Right atrium auricular region (tissue), 2 donors: Measurements from ENCODE around the gene OLFML2A. TPM values are rescaled to one million over a fixed set of nuclear protein-coding genes. Genes with fewer than 3 reads are reported as not detected.

ENCODE experiments used
- DNase-seq: peaks from one replicate; pipeline ENCODE4 v3.0.0-alpha.2; 2019; ENCODE audit warnings: low spot score
- H3K27ac ChIP-seq, 2 donors: fragments of 200-600 bp; sonication (generic); 1 replicate in 1 of 2; 2 replicates in 1 of 2; pipeline ENCODE4 v1.5.1; 2016 to 2019
- H3K27me3 ChIP-seq, 2 donors: fragments of 200-600 bp; sonication (generic); one replicate each; pipeline versions ENCODE4 v1.5.1 to v1.6.0; 2017 to 2019
- H3K36me3 ChIP-seq: fragments of 200-600 bp; sonication (generic); one replicate; pipeline ENCODE4 v1.5.1; 2016
- H3K4me1 ChIP-seq, 2 donors: fragments of 200-600 bp; sonication (generic); one replicate each; pipeline versions ENCODE4 v1.5.1 to v1.6.0; 2017 to 2019
- H3K4me3 ChIP-seq, 2 donors: fragments of 200-600 bp; sonication (generic); 1 replicate in 1 of 2; 2 replicates in 1 of 2; pipeline ENCODE4 v1.5.1; 2017 to 2019; ENCODE audit warnings: mild to moderate bottlenecking in 1 of 2, moderate library complexity in 1 of 2
- H3K9me3 ChIP-seq, 2 donors: fragments of 200-600 bp; sonication (generic); one replicate each; pipeline ENCODE4 v1.5.1; 2019
- total RNA-seq, 2 donors: library from RNA; depleted of rRNA; stranded (reverse); fragments of >200 nt; gene quantifications; one replicate each; pipeline ENCODE4 v1.1.0, GENCODE V29; 2016
- TF ChIP-seq, protein P1 (sequence below), 2 donors: fragments of 200-600 bp; sonication (generic); IDR thresholded peaks; one replicate each; pipeline ENCODE4 v1.5.1; 2019; ENCODE audit warnings: antibody characterized with exemption in 2 of 2

OLFML2A gene
- total RNA-seq, 2 donors from 2014 or later, result 41.2 to 53.2 TPM

GRCh38 chr9:124766815-124767554 lies 9.9 kb upstream of the OLFML2A start:
- H3K4me3 ChIP-seq, result no peak overlapping the region
- peaks cover 0 to 19% of the 10 kb centered on the region in 2 donors for H3K4me1 ChIP-seq
- H3K36me3 ChIP-seq, result no peaks in the 10 kb centered on the region
- no peak overlapping the region for H3K27ac ChIP-seq
- no peaks in the 10 kb centered on the region for H3K27me3 ChIP-seq
- no peak for DNase-seq
- TF ChIP-seq, protein P1, sequence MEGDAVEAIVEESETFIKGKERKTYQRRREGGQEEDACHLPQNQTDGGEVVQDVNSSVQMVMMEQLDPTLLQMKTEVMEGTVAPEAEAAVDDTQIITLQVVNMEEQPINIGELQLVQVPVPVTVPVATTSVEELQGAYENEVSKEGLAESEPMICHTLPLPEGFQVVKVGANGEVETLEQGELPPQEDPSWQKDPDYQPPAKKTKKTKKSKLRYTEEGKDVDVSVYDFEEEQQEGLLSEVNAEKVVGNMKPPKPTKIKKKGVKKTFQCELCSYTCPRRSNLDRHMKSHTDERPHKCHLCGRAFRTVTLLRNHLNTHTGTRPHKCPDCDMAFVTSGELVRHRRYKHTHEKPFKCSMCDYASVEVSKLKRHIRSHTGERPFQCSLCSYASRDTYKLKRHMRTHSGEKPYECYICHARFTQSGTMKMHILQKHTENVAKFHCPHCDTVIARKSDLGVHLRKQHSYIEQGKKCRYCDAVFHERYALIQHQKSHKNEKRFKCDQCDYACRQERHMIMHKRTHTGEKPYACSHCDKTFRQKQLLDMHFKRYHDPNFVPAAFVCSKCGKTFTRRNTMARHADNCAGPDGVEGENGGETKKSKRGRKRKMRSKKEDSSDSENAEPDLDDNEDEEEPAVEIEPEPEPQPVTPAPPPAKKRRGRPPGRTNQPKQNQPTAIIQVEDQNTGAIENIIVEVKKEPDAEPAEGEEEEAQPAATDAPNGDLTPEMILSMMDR (IDR thresholded peaks at IDR 0.05), result peak in 1 of 2 donors; percentile 12
- H3K9me3 ChIP-seq, result no peaks in the 10 kb centered on the region

DNA sequence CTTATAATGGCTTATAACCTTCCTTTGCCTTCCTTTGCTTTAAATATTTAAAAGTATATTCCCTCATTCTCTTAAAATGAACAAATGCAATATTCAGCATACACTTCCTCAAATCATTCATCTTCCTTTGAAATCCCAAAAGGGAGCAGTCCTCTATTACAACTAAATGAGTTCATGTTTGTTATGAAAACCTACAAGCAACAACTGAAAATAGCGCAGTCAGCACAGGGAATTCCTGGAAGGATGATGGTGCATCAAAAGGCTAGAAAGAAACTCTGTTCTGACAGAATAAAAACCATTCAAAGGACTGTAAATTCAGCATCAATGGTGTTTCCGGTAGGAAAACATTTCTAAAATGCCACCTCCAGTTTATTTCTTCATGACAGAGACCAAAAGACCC lies 9.1 kb upstream of the OLFML2A start:
- TF ChIP-seq, protein P1 (IDR thresholded peaks at IDR 0.05), result no peak
- H3K9me3 ChIP-seq, result no peaks in the 10 kb centered on the region
- no peak overlapping the region for H3K27ac ChIP-seq
- H3K4me3 ChIP-seq, result no peak overlapping the region
- no peak for DNase-seq
- no peaks in the 10 kb centered on the region for H3K27me3 ChIP-seq
- no peaks in the 10 kb centered on the region for H3K36me3 ChIP-seq
- peaks cover 0 to 24% of the 10 kb centered on the region in 2 donors for H3K4me1 ChIP-seq

DNA sequence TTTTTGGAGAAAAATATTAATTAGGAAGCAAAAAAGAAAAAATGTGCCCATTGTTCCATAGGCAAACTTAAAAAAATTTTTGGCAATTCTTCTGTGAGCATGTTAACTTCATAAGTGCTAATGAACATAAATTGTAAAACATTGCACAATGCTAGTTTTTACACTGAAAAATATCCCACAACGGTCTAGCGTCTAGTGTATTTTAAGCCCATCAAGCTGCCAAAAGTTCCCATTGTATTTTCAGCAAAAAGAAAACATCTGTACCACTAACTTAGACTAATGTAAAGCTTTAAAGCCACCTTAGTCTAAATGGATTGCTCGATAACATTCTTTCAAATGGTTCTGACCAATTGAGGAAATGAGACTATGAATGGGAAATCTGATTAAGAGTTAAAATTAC lies 8.6 kb upstream of the OLFML2A start:
- Histone ChIP-seq H3K4me3 (no peak overlapping the region), H3K36me3 (no peaks in the 10 kb centered on the region), H3K27me3 (no peaks in the 10 kb centered on the region), H3K9me3 (no peaks in the 10 kb centered on the region), H3K27ac (no peak overlapping the region), H3K4me1 (peaks cover 0 to 24% of the 10 kb centered on the region in 2 donors)
- no peak for DNase-seq
- TF ChIP-seq, protein P1 (IDR thresholded peaks at IDR 0.05), result no peak

DNA sequence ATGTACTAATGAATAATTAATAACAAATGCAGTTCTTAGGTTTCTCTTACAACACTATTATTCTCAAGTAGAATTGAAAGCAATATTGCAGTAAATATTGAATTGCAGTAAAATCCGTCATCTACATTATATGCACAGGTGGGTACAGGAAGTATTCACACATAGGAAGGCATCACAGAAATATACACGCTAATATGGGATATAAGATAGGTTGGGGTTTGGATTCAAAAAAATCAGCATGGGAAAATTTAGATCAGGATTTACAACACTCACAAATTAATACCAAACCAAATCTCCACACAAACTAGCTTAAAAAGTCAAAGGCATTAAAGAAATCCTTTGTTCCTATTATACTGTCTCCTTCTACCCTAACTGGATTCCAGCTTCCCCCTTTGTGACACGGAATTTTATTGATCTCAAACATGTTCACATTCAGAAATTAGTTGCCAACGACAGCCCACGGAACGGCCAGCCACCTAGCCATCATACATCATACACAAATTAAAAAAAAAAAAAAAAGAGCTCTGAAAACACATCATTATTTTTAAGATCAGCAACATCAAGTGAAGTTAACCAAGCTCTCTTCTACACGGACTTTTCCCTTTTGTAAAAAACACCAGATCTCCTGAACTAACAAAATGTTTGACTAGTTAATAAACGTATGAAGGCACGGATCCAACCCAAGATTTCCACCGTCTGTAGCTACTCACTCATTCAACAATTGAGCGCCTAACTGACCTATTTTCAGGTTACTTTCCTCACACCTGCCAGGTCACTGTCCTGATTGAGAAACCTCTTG lies 8.0 kb upstream of the OLFML2A start:
- Histone ChIP-seq H3K27ac (no peak overlapping the region), H3K4me3 (peak overlapping the region in 1 of 2 donors; percentile 97), H3K9me3 (no peaks in the 10 kb centered on the region), H3K36me3 (no peaks in the 10 kb centered on the region), H3K27me3 (no peaks in the 10 kb centered on the region), H3K4me1 (peaks cover 0 to 24% of the 10 kb centered on the region in 2 donors)
- TF ChIP-seq, protein P1 (IDR thresholded peaks at IDR 0.05), result no peak
- no peak for DNase-seq

- Histone ChIP-seq H3K27ac (peak overlapping the region; percentile 6 to 84), H3K36me3 (no peaks in the 10 kb centered on the region), H3K9me3 (no peaks in the 10 kb centered on the region), H3K4me1 (peaks cover 0 to 27% of the 10 kb centered on the region in 2 donors), H3K4me3 (peak overlapping the region; percentile 83 to 97), H3K27me3 (no peaks in the 10 kb centered on the region)
- no peak for DNase-seq
- TF ChIP-seq, protein P1 (IDR thresholded peaks at IDR 0.05), result no peak
These were observed 7.2 kb upstream of the OLFML2A start for GRCh38 chr9:124769549-124770358.
